PC-9 (cell line): ENCODE data around the gene APLN. TPM values are rescaled to one million over a fixed set of nuclear protein-coding genes. Genes with fewer than 3 reads are reported as not detected.

Experiments used
- BruUV-seq: library from RNA; stranded (reverse); fragments of 400-500 nt; replicated peaks from 2 replicates; lab custom pipeline; 2021; lab: Mats Ljungman, UMichigan
- CTCF ChIA-PET: fragments of 300-600 bp; sonication (Branson Sonifier 250); formaldehyde crosslinking; loops from one replicate; lab custom pipeline; 2022; ENCODE audit warnings: antibody characterized with exemption; lab: Charles Lee
- POLR2A ChIA-PET: fragments of 300-600 bp; sonication (Branson Sonifier 250); formaldehyde crosslinking; loops from one replicate; lab custom pipeline; 2022; ENCODE audit warnings: antibody characterized with exemption; ENCODE audit not compliant: unreplicated experiment; lab: Charles Lee
- DNase-seq, 2 experiments: peaks; one replicate each; pipeline versions ENCODE4 v3.0.0 to v3.0.0-alpha.2; 2015 to 2022; ENCODE audit warnings: mixed read lengths in 1 of 2
- H2AFZ ChIP-seq: fragments of 200-600 bp; sonication (generic); 2 replicates; pipeline ENCODE4 v1.8.1; 2017; ENCODE audit warnings: antibody characterized with exemption
- H3F3A ChIP-seq: fragments of 200-600 bp; sonication (generic); 2 replicates; pipeline ENCODE4 v1.8.1; 2017; ENCODE audit warnings: antibody characterized with exemption, mild to moderate bottlenecking, low read depth; ENCODE audit not compliant: insufficient read depth
- H3K27ac ChIP-seq: fragments of 200-600 bp; sonication (generic); 2 replicates; pipeline ENCODE4 v1.6.1; 2016; ENCODE audit warnings: mixed run types
- H3K27me3 ChIP-seq: fragments of 200-600 bp; sonication (generic); 2 replicates; pipeline ENCODE4 v1.6.1; 2016; ENCODE audit warnings: low read depth, mixed run types; ENCODE audit not compliant: insufficient read depth
- H3K36me3 ChIP-seq: fragments of 200-600 bp; sonication (generic); 2 replicates; pipeline ENCODE4 v1.6.1; 2016; ENCODE audit warnings: low read depth, mixed run types
- H3K4me1 ChIP-seq: fragments of 200-600 bp; sonication (generic); replicated peaks from 2 replicates; pipeline ENCODE4 v1.6.1; 2016; ENCODE audit warnings: mixed run types; ENCODE audit not compliant: insufficient read depth
- H3K4me2 ChIP-seq: fragments of 200-600 bp; sonication (generic); 2 replicates; pipeline ENCODE4 v1.6.1; 2017; ENCODE audit warnings: mixed run types
- H3K4me3 ChIP-seq: fragments of 200-600 bp; sonication (generic); 2 replicates; pipeline ENCODE4 v1.6.1; 2016; ENCODE audit warnings: mixed run types
- H3K79me2 ChIP-seq: fragments of 200-600 bp; sonication (generic); 2 replicates; pipeline ENCODE4 v1.6.1; 2017; ENCODE audit warnings: low read depth, mixed run types
- H3K9me2 ChIP-seq: fragments of 200-600 bp; sonication (generic); 2 replicates; pipeline ENCODE4 v1.8.1; 2017; ENCODE audit warnings: mild to moderate bottlenecking; ENCODE audit not compliant: insufficient read depth
- H3K9me3 ChIP-seq: fragments of 200-600 bp; sonication (generic); 2 replicates; pipeline ENCODE4 v1.8.1; 2016; ENCODE audit warnings: low read depth; ENCODE audit not compliant: insufficient read depth
- H4K20me1 ChIP-seq: fragments of 200-600 bp; sonication (generic); 2 replicates; pipeline ENCODE4 v1.8.1; 2017; ENCODE audit not compliant: insufficient read depth
- EZH2 ChIP-seq: fragments of 200-600 bp; sonication (generic); IDR thresholded peaks from 2 replicates; pipeline ENCODE4 v1.8.0; 2017; ENCODE audit warnings: antibody characterized with exemption, low read depth
- intact Hi-C: fragments of 100-400 bp; cut with micrococcal nuclease; formaldehyde crosslinking; loops from one replicate; pipeline ENCODE4 v1.10.0; 2022; ENCODE audit not compliant: unreplicated experiment
- total RNA-seq: library from RNA; stranded (reverse); gene quantifications from 2 replicates; pipeline ENCODE4 v1.2.3, GENCODE V29; 2021
- TF ChIP-seq, protein P1 (sequence below): fragments of 200-600 bp; sonication (generic); conservative IDR thresholded peaks from 2 replicates; pipeline ENCODE4 v1.6.1; 2017; ENCODE audit warnings: mixed run types, antibody characterized with exemption, mild to moderate bottlenecking, moderate library complexity

Gene APLN
- total RNA-seq, 1 experiment from 2014 or later = 0.13 TPM

- Histone ChIP-seq H3K9me3 (no peaks in the 10 kb centered on the region), H3K36me3 (no peaks in the 10 kb centered on the region), H3K27ac (no peak overlapping the region), H2AFZ (no peak overlapping the region), H3K79me2 (no peaks in the 10 kb centered on the region), H3K4me1 (peaks cover 17% of the 10 kb centered on the region; the same call in 1 of the 2 replicates), H3K27me3 (no peaks in the 10 kb centered on the region), H3K9me2 (no peaks in the 10 kb centered on the region), H3F3A (peaks cover 13% of the 10 kb centered on the region; the same call in 1 of the 2 replicates), H3K4me2 (no peak overlapping the region), H3K4me3 (no peak overlapping the region), H4K20me1 (no peaks in the 10 kb centered on the region)
- POLR2A ChIA-PET = no interaction called here
- intact Hi-C loops = no loop called here
- TF ChIP-seq, protein P1, sequence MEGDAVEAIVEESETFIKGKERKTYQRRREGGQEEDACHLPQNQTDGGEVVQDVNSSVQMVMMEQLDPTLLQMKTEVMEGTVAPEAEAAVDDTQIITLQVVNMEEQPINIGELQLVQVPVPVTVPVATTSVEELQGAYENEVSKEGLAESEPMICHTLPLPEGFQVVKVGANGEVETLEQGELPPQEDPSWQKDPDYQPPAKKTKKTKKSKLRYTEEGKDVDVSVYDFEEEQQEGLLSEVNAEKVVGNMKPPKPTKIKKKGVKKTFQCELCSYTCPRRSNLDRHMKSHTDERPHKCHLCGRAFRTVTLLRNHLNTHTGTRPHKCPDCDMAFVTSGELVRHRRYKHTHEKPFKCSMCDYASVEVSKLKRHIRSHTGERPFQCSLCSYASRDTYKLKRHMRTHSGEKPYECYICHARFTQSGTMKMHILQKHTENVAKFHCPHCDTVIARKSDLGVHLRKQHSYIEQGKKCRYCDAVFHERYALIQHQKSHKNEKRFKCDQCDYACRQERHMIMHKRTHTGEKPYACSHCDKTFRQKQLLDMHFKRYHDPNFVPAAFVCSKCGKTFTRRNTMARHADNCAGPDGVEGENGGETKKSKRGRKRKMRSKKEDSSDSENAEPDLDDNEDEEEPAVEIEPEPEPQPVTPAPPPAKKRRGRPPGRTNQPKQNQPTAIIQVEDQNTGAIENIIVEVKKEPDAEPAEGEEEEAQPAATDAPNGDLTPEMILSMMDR = no peak
- no peak for TF ChIP-seq EZH2
- CTCF ChIA-PET = no interaction called here
- DNase-seq = no peak
- BruUV-seq = no TSS peak
Measured at GRCh38 chrX:129614481-129615255, 40.1 kb downstream of the APLN start.

DNA sequence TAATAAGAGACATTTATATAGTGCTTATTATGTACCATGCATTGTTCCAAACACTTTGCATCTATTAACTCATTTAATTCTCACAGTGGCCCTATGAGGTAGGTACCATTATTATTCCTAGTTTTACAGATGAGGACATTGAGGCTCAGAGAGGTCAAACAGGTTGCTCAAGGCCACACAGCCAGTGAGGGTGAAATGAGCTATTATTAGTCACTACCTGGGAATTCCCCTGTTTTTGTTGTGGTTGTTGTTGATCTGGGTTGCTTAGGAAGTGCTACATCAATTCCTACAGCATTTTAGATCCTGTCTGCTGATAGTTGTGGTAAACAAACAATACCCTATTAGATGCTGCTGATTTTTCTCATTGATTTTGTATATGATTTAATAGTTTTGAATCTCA, 41.2 kb downstream of the APLN start:
- Histone ChIP-seq H4K20me1 (no peaks in the 10 kb centered on the region), H3K4me1 (peaks cover 17% of the 10 kb centered on the region; the same call in 1 of the 2 replicates), H3K36me3 (no peaks in the 10 kb centered on the region), H3F3A (peaks cover 13% of the 10 kb centered on the region; the same call in 1 of the 2 replicates), H2AFZ (no peak overlapping the region), H3K9me2 (no peaks in the 10 kb centered on the region), H3K27me3 (no peaks in the 10 kb centered on the region), H3K4me2 (no peak overlapping the region), H3K79me2 (no peaks in the 10 kb centered on the region), H3K4me3 (no peak overlapping the region), H3K9me3 (no peaks in the 10 kb centered on the region), H3K27ac (no peak overlapping the region)
- POLR2A ChIA-PET = no interaction called here
- CTCF ChIA-PET = interaction anchor here (0.6 kb wide), 1 partner anchor 52 kb away, joined by 5 read pairs; no protein-coding TSS in a partner anchor
- no peak for TF ChIP-seq EZH2
- TF ChIP-seq, protein P1 = no peak
- peak in 1 of 2 experiments; percentile 72 for DNase-seq
- no TSS peak for BruUV-seq
- intact Hi-C loops = no loop called here

DNA sequence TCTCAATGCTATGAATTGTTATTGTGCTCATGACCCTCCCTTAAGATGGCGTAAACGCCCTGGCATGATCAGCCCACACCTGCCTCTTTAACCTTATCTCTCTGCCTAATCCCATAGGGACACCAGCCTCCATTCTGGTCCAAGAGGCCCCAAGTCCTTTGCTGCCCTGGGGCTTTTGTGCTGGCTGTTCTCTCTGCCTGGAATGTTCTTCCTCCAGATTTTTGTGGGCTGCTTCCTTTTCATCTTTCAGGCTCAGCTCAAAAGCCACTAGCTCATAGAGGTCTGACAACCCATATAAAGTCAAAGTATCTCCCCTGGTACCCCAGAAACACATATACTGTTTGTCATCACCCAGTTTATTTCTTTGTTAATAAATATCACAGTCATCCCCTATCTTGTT, 42.4 kb downstream of the APLN start:
- no peak overlapping the region for H3K27ac ChIP-seq
- H3K9me3 ChIP-seq = no peaks in the 10 kb centered on the region
- no peaks in the 10 kb centered on the region for H3K27me3 ChIP-seq
- POLR2A ChIA-PET = no interaction called here
- BruUV-seq = no TSS peak
- no peaks in the 10 kb centered on the region for H4K20me1 ChIP-seq
- CTCF ChIA-PET = interaction anchor here (1.0 kb wide), 1 partner anchor 448 kb away, joined by 4 read pairs; no protein-coding TSS in a partner anchor
- no peak for TF ChIP-seq EZH2
- TF ChIP-seq, protein P1 = no peak
- H3K79me2 ChIP-seq = no peaks in the 10 kb centered on the region
- no peak overlapping the region for H3K4me2 ChIP-seq
- H3K36me3 ChIP-seq = no peaks in the 10 kb centered on the region
- intact Hi-C loops = no loop called here
- H3K4me1 ChIP-seq = peaks cover 17% of the 10 kb centered on the region; the same call in 1 of the 2 replicates
- DNase-seq = peak in 1 of 2 experiments; percentile 56
- H3K4me3 ChIP-seq = no peak overlapping the region
- H3K9me2 ChIP-seq = no peaks in the 10 kb centered on the region
- peaks cover 13% of the 10 kb centered on the region; the same call in 1 of the 2 replicates for H3F3A ChIP-seq
- no peak overlapping the region for H2AFZ ChIP-seq
